CD14-positive monocyte (primary cell): ENCODE results near the gene FANCC. TPM values are rescaled to one million over a fixed set of nuclear protein-coding genes. Genes with fewer than 3 reads are reported as not detected.

Experiments used
- DNase-seq, 3 donors: peaks; one replicate each; pipeline ENCODE4 v3.0.0-alpha.2; 2011 to 2022
- H2AFZ ChIP-seq: 2 replicates; pipeline ENCODE4 v1.6.0; 2012; ENCODE audit warnings: mild to moderate bottlenecking, low read depth, low read length, inconsistent platforms; ENCODE audit not compliant: insufficient read depth, poor library complexity, severe bottlenecking
- H3K27ac ChIP-seq, 2 donors: 1 replicate in 1 of 2; 2 replicates in 1 of 2; pipeline ENCODE4 v1.5.1; 2012 to 2013; ENCODE audit warnings: low read length in 2 of 2, control low read depth in 1 of 2, inconsistent platforms in 1 of 2, low read depth in 1 of 2, mild to moderate bottlenecking in 1 of 2
- H3K27me3 ChIP-seq, 2 donors: one replicate each; pipeline versions ENCODE4 v1.6.0 to v1.6.1; 2011 to 2013; ENCODE audit warnings: low read length in 2 of 2; ENCODE audit not compliant: control insufficient read depth in 2 of 2, insufficient read depth in 2 of 2
- H3K36me3 ChIP-seq, 2 donors: replicated peaks in 1 of 2; 1 replicate in 1 of 2; 2 replicates in 1 of 2; pipeline versions ENCODE4 v1.5.1 to v1.6.1; 2012 to 2013; ENCODE audit warnings: low read length in 2 of 2, control low read depth in 1 of 2, inconsistent platforms in 1 of 2, mild to moderate bottlenecking in 1 of 2; ENCODE audit not compliant: insufficient read depth in 2 of 2, control insufficient read depth in 1 of 2
- H3K4me1 ChIP-seq, 2 donors: 1 replicate in 1 of 2; 2 replicates in 1 of 2; pipeline versions ENCODE4 v1.5.1 to v1.6.1; 2012 to 2013; ENCODE audit warnings: low read length in 2 of 2, control low read depth in 1 of 2, inconsistent platforms in 1 of 2, mild to moderate bottlenecking in 1 of 2, moderate library complexity in 1 of 2; ENCODE audit not compliant: insufficient read depth in 2 of 2, control insufficient read depth in 1 of 2
- H3K4me2 ChIP-seq: replicated peaks from 2 replicates; pipeline ENCODE3; 2012; ENCODE audit warnings: low read length, moderate library complexity, mild to moderate bottlenecking; ENCODE audit not compliant: poor library complexity, severe bottlenecking; ENCODE audit errors: extremely low read depth
- H3K4me3 ChIP-seq, 3 experiments: fragments of 200-600 bp in 1 of 3; sonication (generic) in 1 of 3; replicated peaks in 1 of 3; 1 replicate in 2 of 3; 2 replicates in 1 of 3; pipeline ENCODE4 v1.5.1; 2011 to 2013; ENCODE audit warnings: low read length in 3 of 3, mild to moderate bottlenecking in 3 of 3, control low read depth in 2 of 3, low read depth in 2 of 3, inconsistent platforms in 1 of 3, moderate library complexity in 1 of 3
- H3K79me2 ChIP-seq: 2 replicates; pipeline ENCODE4 v1.6.0; 2012; ENCODE audit warnings: mild to moderate bottlenecking, control low read depth, inconsistent platforms, low read length, moderate library complexity; ENCODE audit not compliant: insufficient read depth
- H3K9ac ChIP-seq: 2 replicates; pipeline ENCODE4 v1.6.0; 2017; ENCODE audit warnings: low read length, mild to moderate bottlenecking; ENCODE audit not compliant: insufficient read depth, poor library complexity, severe bottlenecking
- H3K9me3 ChIP-seq, 2 donors: replicated peaks in 1 of 2; 1 replicate in 1 of 2; 2 replicates in 1 of 2; pipeline versions ENCODE4 v1.5.1 to v1.6.1; 2012 to 2013; ENCODE audit warnings: low read length in 2 of 2, control low read depth in 1 of 2; ENCODE audit not compliant: control insufficient read depth in 1 of 2, insufficient read depth in 1 of 2
- H4K20me1 ChIP-seq: 2 replicates; pipeline ENCODE4 v1.6.0; 2012; ENCODE audit warnings: mild to moderate bottlenecking, low read length, control low read depth, moderate library complexity; ENCODE audit not compliant: insufficient read depth
- H3K27ac Mint-ChIP-seq, 7 donors: one replicate each; pipeline ENCODE4 v1.8.0; 2020; ENCODE audit warnings: mild to moderate bottlenecking in 7 of 7, mixed read lengths in 7 of 7, moderate library complexity in 6 of 7, inconsistent platforms in 2 of 7
- H3K27me3 Mint-ChIP-seq, 3 donors: one replicate each; pipeline ENCODE4 v1.8.0; 2021 to 2022; ENCODE audit warnings: low read depth in 3 of 3, mild to moderate bottlenecking in 3 of 3, mixed read lengths in 3 of 3, moderate library complexity in 3 of 3, inconsistent platforms in 1 of 3
- H3K36me3 Mint-ChIP-seq, 2 donors: one replicate each; pipeline ENCODE4 v1.8.0; 2020; ENCODE audit warnings: mixed read lengths in 2 of 2, inconsistent platforms in 1 of 2, mild to moderate bottlenecking in 1 of 2
- H3K4me1 Mint-ChIP-seq: one replicate; pipeline ENCODE4 v1.8.0; 2020; ENCODE audit warnings: mild to moderate bottlenecking, mixed read lengths
- H3K4me3 Mint-ChIP-seq, 2 donors: one replicate each; pipeline ENCODE4 v1.8.0; 2020; ENCODE audit warnings: mild to moderate bottlenecking in 2 of 2, mixed read lengths in 2 of 2, moderate library complexity in 1 of 2
- H3K9me3 Mint-ChIP-seq, 7 donors: one replicate each; pipeline ENCODE4 v1.8.0; 2020 to 2022; ENCODE audit warnings: mixed read lengths in 7 of 7, mild to moderate bottlenecking in 6 of 7, moderate library complexity in 6 of 7, inconsistent platforms in 2 of 7
- CTCF ChIP-seq: fragments of 200-600 bp; IDR thresholded peaks from one replicate; pipeline ENCODE4 v1.8.0; 2022; ENCODE audit warnings: antibody characterized with exemption, mild to moderate bottlenecking
- WGBS: methylation state at CpG from one replicate; pipeline ENCODE4 v1.1.5; 2013; ENCODE audit warnings: missing lambda C conversion rate; ENCODE audit not compliant: insufficient coverage; 5-methylcytosine and 5-hydroxymethylcytosine counted together
- intact Hi-C, 2 donors: fragments of 100-400 bp; cut with micrococcal nuclease; formaldehyde crosslinking; loops; one replicate each; pipeline versions ENCODE4 v1.15.0 to v1.15.1; 2023
- polyA plus RNA-seq, 3 donors: library from polyadenylated mRNA; depleted of rRNA in 1 of 3; unstranded in 2 of 3; stranded (reverse) in 1 of 3; fragments of 300-500 nt in 2 of 3; fragments of >200 nt in 1 of 3; fragmentation: Illumina TruSeq in 2 of 3; gene quantifications; 1 replicate in 2 of 3; 2 replicates in 1 of 3; pipeline ENCODE4 v1.2.3, GENCODE V29; 2012 to 2021

Gene FANCC
- polyA plus RNA-seq, 3 donors = 1.2 to 2.2 (median 1.5) TPM

- Histone ChIP-seq H3K27me3 (no peaks in the 10 kb centered on the region), H4K20me1 (no peaks in the 10 kb centered on the region), H3K79me2 (no peaks in the 10 kb centered on the region), H2AFZ (no peak overlapping the region), H3K4me2 (no peak overlapping the region), H3K27ac (no peak overlapping the region), H3K4me3 (no peak overlapping the region), H3K9ac (no peak overlapping the region), H3K36me3 (no peaks in the 10 kb centered on the region), H3K9me3 (no peaks in the 10 kb centered on the region), H3K4me1 (no peaks in the 10 kb centered on the region)
- H3K36me3 Mint-ChIP-seq = peaks cover 11 to 15% of the 10 kb centered on the region in 2 donors
- H3K27me3 Mint-ChIP-seq = peaks cover 0 to 2% (median 2%) of the 10 kb centered on the region in 3 donors
- H3K27ac Mint-ChIP-seq = peak overlapping the region in 2 of 7 donors; percentile 10 to 15
- 86% methylated on average over 4 of the region's 7 CpGs for WGBS
- no peak overlapping the region for H3K4me3 Mint-ChIP-seq
- TF ChIP-seq CTCF = no peak
- H3K4me1 Mint-ChIP-seq = no peaks in the 10 kb centered on the region
- no peaks in the 10 kb centered on the region for H3K9me3 Mint-ChIP-seq
- no peak for DNase-seq
- intact Hi-C loops = no loop called here
Measured at GRCh38 chr9:95062596-95063065, 254.9 kb downstream of the FANCC start.

- Histone ChIP-seq H3K4me1 (no peaks in the 10 kb centered on the region), H3K79me2 (no peaks in the 10 kb centered on the region), H3K27me3 (no peaks in the 10 kb centered on the region), H3K4me3 (no peak overlapping the region), H3K4me2 (no peak overlapping the region), H3K27ac (no peak overlapping the region), H2AFZ (no peak overlapping the region), H4K20me1 (no peaks in the 10 kb centered on the region), H3K9ac (no peak overlapping the region), H3K9me3 (no peaks in the 10 kb centered on the region), H3K36me3 (no peaks in the 10 kb centered on the region)
- TF ChIP-seq CTCF = no peak
- Mint-ChIP-seq H3K27ac (no peak overlapping the region), H3K27me3 (peaks cover 0 to 2% (median 2%) of the 10 kb centered on the region in 3 donors), H3K9me3 (no peaks in the 10 kb centered on the region), H3K4me1 (no peaks in the 10 kb centered on the region), H3K36me3 (peaks cover 11 to 16% of the 10 kb centered on the region in 2 donors), H3K4me3 (no peak overlapping the region)
- WGBS = 71% methylated on average over 8 of the region's 13 CpGs
- intact Hi-C loops = no loop called here
- DNase-seq = no peak
Measured at GRCh38 chr9:95061916-95062595, 255.5 kb downstream of the FANCC start.
